Neuronal stem cell (in vitro differentiated cells): Measurements from ENCODE around the gene ATP6V1B1.

ENCODE experiments used
- DNase-seq: peaks from one replicate; pipeline ENCODE4 v3.0.0-alpha.2; 2013; ENCODE audit warnings: low spot score
- H2AFZ ChIP-seq: one replicate; pipeline ENCODE4 v1.6.1; 2013; ENCODE audit warnings: mild to moderate bottlenecking, low read length, inconsistent platforms
- H2AK5ac ChIP-seq: 2 replicates; pipeline ENCODE4 v1.6.1; 2013; ENCODE audit warnings: low read depth, mild to moderate bottlenecking, inconsistent platforms, low read length, moderate library complexity, mixed read lengths
- H2BK120ac ChIP-seq: 2 replicates; pipeline ENCODE4 v1.6.1; 2013; ENCODE audit warnings: low read depth, mild to moderate bottlenecking, inconsistent platforms, low read length, moderate library complexity, mixed read lengths
- H2BK12ac ChIP-seq: one replicate; pipeline ENCODE4 v1.6.1; 2013; ENCODE audit warnings: low read length, inconsistent platforms
- H2BK15ac ChIP-seq: 2 replicates; pipeline ENCODE4 v1.6.1; 2013; ENCODE audit warnings: mild to moderate bottlenecking, low read length, inconsistent platforms, mixed read lengths
- H2BK5ac ChIP-seq: one replicate; pipeline ENCODE4 v1.6.1; 2013; ENCODE audit warnings: inconsistent platforms, mild to moderate bottlenecking, low read length, moderate library complexity
- H3K14ac ChIP-seq: one replicate; pipeline ENCODE4 v1.6.1; 2013; ENCODE audit warnings: low read length, inconsistent platforms
- H3K18ac ChIP-seq: 2 replicates; pipeline ENCODE4 v1.6.1; 2013; ENCODE audit warnings: low read length, inconsistent platforms
- H3K23ac ChIP-seq: 2 replicates; pipeline ENCODE4 v1.6.1; 2013; ENCODE audit warnings: low read depth, mild to moderate bottlenecking, mixed read lengths, low read length, inconsistent platforms; ENCODE audit not compliant: poor library complexity
- H3K27ac ChIP-seq: replicated peaks from 3 replicates; pipeline ENCODE4 v1.5.1; 2013; ENCODE audit warnings: low read length, inconsistent platforms
- H3K27me3 ChIP-seq, 3 experiments: 2 replicates each; pipeline ENCODE4 v1.6.1; 2013; ENCODE audit warnings: low read length in 3 of 3, mild to moderate bottlenecking in 2 of 3, inconsistent platforms in 1 of 3, low read depth in 1 of 3, mixed read lengths in 1 of 3, moderate library complexity in 1 of 3; ENCODE audit not compliant: control insufficient read depth in 3 of 3, insufficient read depth in 3 of 3
- H3K36me3 ChIP-seq, 2 donors: replicated peaks in 1 of 2; 2 replicates each; pipeline ENCODE4 v1.6.1; 2013; ENCODE audit warnings: low read length in 2 of 2; ENCODE audit not compliant: control insufficient read depth in 2 of 2, insufficient read depth in 2 of 2
- H3K4ac ChIP-seq: 2 replicates; pipeline ENCODE4 v1.6.1; 2013; ENCODE audit warnings: inconsistent platforms, mild to moderate bottlenecking, low read length, moderate library complexity
- H3K4me1 ChIP-seq, 2 donors: 1 replicate in 1 of 2; 2 replicates in 1 of 2; pipeline ENCODE4 v1.6.1; 2013; ENCODE audit warnings: low read length in 2 of 2, low read depth in 1 of 2; ENCODE audit not compliant: control insufficient read depth in 2 of 2, insufficient read depth in 1 of 2
- H3K4me2 ChIP-seq: one replicate; pipeline ENCODE4 v1.6.1; 2013; ENCODE audit warnings: mild to moderate bottlenecking, low read length, inconsistent platforms; ENCODE audit not compliant: insufficient read depth, poor library complexity, severe bottlenecking
- H3K4me3 ChIP-seq, 2 donors: 2 replicates each; pipeline ENCODE4 v1.5.1; 2013; ENCODE audit warnings: low read length in 2 of 2, mild to moderate bottlenecking in 2 of 2, inconsistent platforms in 1 of 2, moderate library complexity in 1 of 2
- H3K79me1 ChIP-seq: one replicate; pipeline ENCODE4 v1.6.1; 2013; ENCODE audit warnings: low read depth, mild to moderate bottlenecking, inconsistent platforms, low read length, moderate library complexity
- H3K9ac ChIP-seq: one replicate; pipeline ENCODE4 v1.6.1; 2013; ENCODE audit warnings: mild to moderate bottlenecking, low read depth, low read length, inconsistent platforms; ENCODE audit not compliant: poor library complexity
- H3K9me3 ChIP-seq, 2 donors: replicated peaks in 1 of 2; 2 replicates each; pipeline versions ENCODE3 to v1.6.1; 2013; ENCODE audit warnings: low read length in 2 of 2, mild to moderate bottlenecking in 2 of 2, inconsistent platforms in 1 of 2, low read depth in 1 of 2, mixed read lengths in 1 of 2, moderate library complexity in 1 of 2; ENCODE audit not compliant: control insufficient read depth in 2 of 2, insufficient read depth in 1 of 2
- H4K8ac ChIP-seq: one replicate; pipeline ENCODE4 v1.6.1; 2013; ENCODE audit warnings: low read depth, mild to moderate bottlenecking, inconsistent platforms, low read length, moderate library complexity
- H4K91ac ChIP-seq: one replicate; pipeline ENCODE4 v1.6.1; 2013; ENCODE audit warnings: low read length, low read depth, mild to moderate bottlenecking, inconsistent platforms; ENCODE audit not compliant: poor library complexity
- WGBS, 2 donors: extraction: QIAGEN DNeasy Blood & Tissue Kit; methylation state at CpG; one replicate each; pipeline ENCODE4 v1.1.7; 2013; ENCODE audit warnings: missing lambda C conversion rate in 2 of 2, mixed read lengths in 1 of 2; ENCODE audit not compliant: insufficient read length in 2 of 2, insufficient replicate concordance in 1 of 2; ENCODE audit errors: extremely low coverage in 2 of 2; 5-methylcytosine and 5-hydroxymethylcytosine counted together

ATP6V1B1 gene

GRCh38 chr2:70959271-70959761 lies 23.6 kb downstream of the ATP6V1B1 start:
- WGBS, 2 donors, result no CpG with 5 or more reads among the region's 9 CpGs
- H3K27me3 ChIP-seq, result peaks cover 0 to 18% (median 4%) of the 10 kb centered on the region in 3 experiments

GRCh38 chr2:70959851-70960832 lies 24.4 kb downstream of the ATP6V1B1 start:
- H3K4me1 ChIP-seq, result peaks cover 0 to 3% of the 10 kb centered on the region in 2 donors
- H4K91ac ChIP-seq, result no peak overlapping the region
- H2BK15ac ChIP-seq, result peak overlapping the region; percentile 44
- H3K14ac ChIP-seq, result no peak overlapping the region
- H3K9ac ChIP-seq, result no peak overlapping the region
- no peaks in the 10 kb centered on the region for H3K9me3 ChIP-seq
- no peak overlapping the region for H3K27ac ChIP-seq
- H3K4ac ChIP-seq, result no peak overlapping the region
- H2AK5ac ChIP-seq, result peak overlapping the region; percentile 47
- H3K36me3 ChIP-seq, result no peaks in the 10 kb centered on the region
- no peak overlapping the region for H3K4me2 ChIP-seq
- H3K79me1 ChIP-seq, result no peaks in the 10 kb centered on the region
- H2BK120ac ChIP-seq, result no peak overlapping the region
- no peak overlapping the region for H3K23ac ChIP-seq
- H2AFZ ChIP-seq, result no peak overlapping the region
- H3K18ac ChIP-seq, result no peak overlapping the region
- no peak for DNase-seq
- H4K8ac ChIP-seq, result no peak overlapping the region
- H2BK12ac ChIP-seq, result no peak overlapping the region
- H2BK5ac ChIP-seq, result no peak overlapping the region
- H3K4me3 ChIP-seq, result no peak overlapping the region
- H3K27me3 ChIP-seq, result peaks cover 0 to 19% (median 6%) of the 10 kb centered on the region in 3 experiments
- WGBS, 2 donors, result no CpG with 5 or more reads among the region's 17 CpGs

More at GRCh38 chr2:70959271-70959761, 23.6 kb downstream of the ATP6V1B1 start:
- no peaks in the 10 kb centered on the region for H3K79me1 ChIP-seq
- peak overlapping the region; percentile 67 for H2AK5ac ChIP-seq
- H4K91ac ChIP-seq, result no peak overlapping the region
- H2AFZ ChIP-seq, result no peak overlapping the region
- H3K4me1 ChIP-seq, result no peaks in the 10 kb centered on the region
- no peak overlapping the region for H3K27ac ChIP-seq
- DNase-seq, result no peak
- no peak overlapping the region for H2BK5ac ChIP-seq
- H3K4me3 ChIP-seq, result no peak overlapping the region
- H2BK120ac ChIP-seq, result no peak overlapping the region
- no peak overlapping the region for H3K4me2 ChIP-seq
- H3K9me3 ChIP-seq, result no peaks in the 10 kb centered on the region
- no peak overlapping the region for H3K14ac ChIP-seq
- no peak overlapping the region for H2BK15ac ChIP-seq
- H4K8ac ChIP-seq, result no peak overlapping the region
- H3K4ac ChIP-seq, result no peak overlapping the region
- H3K9ac ChIP-seq, result no peak overlapping the region
- no peak overlapping the region for H3K18ac ChIP-seq
- H3K36me3 ChIP-seq, result peaks cover 0 to 2% of the 10 kb centered on the region in 2 donors
- no peak overlapping the region for H3K23ac ChIP-seq
- H2BK12ac ChIP-seq, result no peak overlapping the region

- Histone ChIP-seq H4K8ac (no peak overlapping the region), H3K9ac (peak overlapping the region; percentile 15), H3K23ac (peak overlapping the region; percentile 48), H4K91ac (no peak overlapping the region), H3K18ac (no peak overlapping the region), H3K4me2 (no peak overlapping the region), H2AK5ac (peak overlapping the region; percentile 3), H3K27ac (no peak overlapping the region), H2BK120ac (no peak overlapping the region), H2BK5ac (peak overlapping the region; percentile 48), H3K36me3 (no peaks in the 10 kb centered on the region), H2BK12ac (no peak overlapping the region), H3K9me3 (no peaks in the 10 kb centered on the region), H3K79me1 (no peaks in the 10 kb centered on the region), H3K4me1 (peaks cover 0 to 3% of the 10 kb centered on the region in 2 donors), H3K4ac (no peak overlapping the region), H3K14ac (no peak overlapping the region), H2BK15ac (no peak overlapping the region), H3K4me3 (no peak overlapping the region), H3K27me3 (peaks cover 0 to 25% (median 7%) of the 10 kb centered on the region in 3 experiments), H2AFZ (no peak overlapping the region)
- DNase-seq, result no peak
- no CpG with 5 or more reads among the region's 14 CpGs for WGBS, 2 donors
Measured at GRCh38 chr2:70960833-70961647, 25.3 kb downstream of the ATP6V1B1 start.
